ENCODE measurements around the gene CCT8. TPM values are rescaled to one million over a fixed set of nuclear protein-coding genes. Genes with fewer than 3 reads are reported as not detected.

The CCT8 gene
- polyA plus RNA-seq, 1 donor from 2014 or later = 249 TPM

- peak within 1 kb of the TSS; percentile 71 for H3K4me3 ChIP-seq (ENCODE audit: low read length)
- H2AFZ ChIP-seq (ENCODE audit: low read depth, low read length) = peak within 1 kb of the TSS; percentile 65
- H3F3A ChIP-seq (ENCODE audit: insufficient read depth, low read length, poor library complexity, severe bottlenecking) = no peaks in the 10 kb centered on the region
- H3K9me2 ChIP-seq (ENCODE audit: insufficient read depth, low read length) = no peaks in the 10 kb centered on the region
- no peaks in the 10 kb centered on the region for H4K20me1 ChIP-seq (ENCODE audit: insufficient read depth)
- H3K9me3 ChIP-seq (ENCODE audit: low read length) = no peaks in the 10 kb centered on the region
- H3K36me3 ChIP-seq (ENCODE audit: insufficient read depth, low read length) = no peaks in the 10 kb centered on the region
- no peaks in the 10 kb centered on the region for H3K27me3 ChIP-seq (ENCODE audit: insufficient read depth, low read depth, low read length)
- H3K9ac ChIP-seq (ENCODE audit: low read length) = peak within 1 kb of the TSS; percentile 91
- no peak for TF ChIP-seq EP300 (conservative IDR thresholded peaks at IDR 0.05; ENCODE audit: poor library complexity, severe bottlenecking)
- peak; percentile 59 for TF ChIP-seq SMC3 (conservative IDR thresholded peaks at IDR 0.05; ENCODE audit: poor library complexity)
- peak; percentile 82 for TF ChIP-seq TAF1 (IDR thresholded peaks at IDR 0.05; ENCODE audit: low read depth)
- peak; percentile 78 for TF ChIP-seq REST (IDR thresholded peaks at IDR 0.05; ENCODE audit: borderline replicate concordance)
- peak; percentile 61 for TF ChIP-seq CTCF (IDR thresholded peaks at IDR 0.05; ENCODE audit: poor library complexity, severe bottlenecking)
- TF ChIP-seq RAD21 (conservative IDR thresholded peaks at IDR 0.05) = peak; percentile 52
- peak; percentile 72 for TF ChIP-seq POLR2AphosphoS5 (IDR thresholded peaks at IDR 0.05)
- no peak for TF ChIP-seq EZH2 (IDR thresholded peaks at IDR 0.05; ENCODE audit: borderline replicate concordance, insufficient read depth, low read length, poor library complexity, severe bottlenecking)
- peak; percentile 94 for TF ChIP-seq MXI1 (conservative IDR thresholded peaks at IDR 0.05; ENCODE audit: poor library complexity, severe bottlenecking)
- peak within 1 kb of the TSS; percentile 98 for H3K27ac ChIP-seq (ENCODE audit: low read length)
- peaks cover 19% of the 10 kb centered on the region for H3K79me2 ChIP-seq (replicated peaks; ENCODE audit: insufficient read depth, low read length)
- peak within 1 kb of the TSS; percentile 89 for H3K4me2 ChIP-seq (ENCODE audit: low read length)
Observed at GRCh38 chr21:29024474-29025327, 48.7 kb downstream of the CCT8 start, which contains the start of gene USP16. USP16 (plus strand) TSS chr21:29024668; CDS start chr21:29027914, 3,246 bp downstream.

DNA sequence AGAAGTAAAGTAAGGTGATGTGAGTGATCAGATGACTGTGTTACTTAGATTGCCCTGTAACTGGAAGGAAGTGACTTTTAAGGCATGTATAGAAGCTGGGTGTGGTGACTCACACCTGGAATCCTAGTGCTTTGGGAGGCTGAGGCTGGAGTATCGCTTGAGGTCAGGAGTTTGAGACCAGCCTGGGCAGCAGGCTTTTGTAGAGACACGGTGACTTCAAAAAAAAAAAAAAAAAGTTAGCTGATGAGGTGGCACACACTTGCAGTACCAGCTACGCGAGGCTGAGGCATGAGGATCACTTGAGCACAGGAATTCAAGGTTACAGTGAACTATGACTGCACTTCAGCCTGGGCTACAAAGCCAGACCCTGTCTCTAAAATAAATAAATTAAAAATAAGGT, 51.3 kb downstream of the CCT8 start:
- H3K27ac ChIP-seq (ENCODE audit: low read length) = no peak overlapping the region
- no peaks in the 10 kb centered on the region for H3K9me3 ChIP-seq (ENCODE audit: low read length)
- H3K79me2 ChIP-seq (replicated peaks; ENCODE audit: insufficient read depth, low read length) = peaks cover 17% of the 10 kb centered on the region
- no peak for TF ChIP-seq RAD21 (conservative IDR thresholded peaks at IDR 0.05)
- no peaks in the 10 kb centered on the region for H3K36me3 ChIP-seq (ENCODE audit: insufficient read depth, low read length)
- no peak overlapping the region for H3K4me3 ChIP-seq (ENCODE audit: low read length)
- H3F3A ChIP-seq (ENCODE audit: insufficient read depth, low read length, poor library complexity, severe bottlenecking) = no peaks in the 10 kb centered on the region
- H3K4me2 ChIP-seq (ENCODE audit: low read length) = no peak overlapping the region
- H3K27me3 ChIP-seq (ENCODE audit: insufficient read depth, low read depth, low read length) = no peaks in the 10 kb centered on the region
- no peak overlapping the region for H2AFZ ChIP-seq (ENCODE audit: low read depth, low read length)
- H3K9ac ChIP-seq (ENCODE audit: low read length) = no peak overlapping the region
- no peaks in the 10 kb centered on the region for H3K9me2 ChIP-seq (ENCODE audit: insufficient read depth, low read length)
- no peaks in the 10 kb centered on the region for H4K20me1 ChIP-seq (ENCODE audit: insufficient read depth)

All from neural cell (in vitro differentiated cells).